HL-60 (cell line): ENCODE results near the gene JDP2.

Experiments
- GABPA ChIP-seq: IDR thresholded peaks from 2 replicates; pipeline ENCODE4 v1.6.1; 2012; ENCODE audit warnings: low read depth
- POLR2AphosphoS5 ChIP-seq: IDR thresholded peaks from 2 replicates; pipeline ENCODE4 v1.6.1; 2012; ENCODE audit warnings: low read depth
- TF ChIP-seq, protein P1 (sequence below): IDR thresholded peaks from one replicate; pipeline ENCODE4 v1.5.1; 2011; ENCODE audit warnings: low read length, control low read depth, inconsistent platforms; ENCODE audit not compliant: insufficient read depth
- TF ChIP-seq, protein P2 (sequence below): IDR thresholded peaks from 2 replicates; pipeline ENCODE4 v1.6.1; 2012; ENCODE audit warnings: low read depth; ENCODE audit not compliant: insufficient replicate concordance

DNA sequence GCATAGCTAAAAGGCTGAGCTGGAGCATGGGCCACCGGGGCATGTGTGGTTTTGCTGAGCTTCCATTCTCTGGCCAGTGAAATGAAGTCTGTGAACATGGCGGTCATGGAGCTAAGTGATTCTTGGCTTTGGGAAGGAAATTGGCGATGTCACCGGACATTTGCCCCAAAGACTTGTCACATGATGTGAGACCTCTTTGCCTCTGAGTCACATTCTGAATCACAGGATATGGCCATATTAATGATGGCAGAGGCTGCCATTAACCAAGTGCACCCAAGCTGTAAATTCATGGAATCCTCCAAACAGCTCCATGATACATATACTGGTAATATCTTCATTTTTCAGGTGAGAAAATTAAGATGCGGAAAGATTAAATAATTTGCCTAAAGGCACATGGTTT is 67.1 kb downstream of the JDP2 start:
- TF ChIP-seq, protein P1, sequence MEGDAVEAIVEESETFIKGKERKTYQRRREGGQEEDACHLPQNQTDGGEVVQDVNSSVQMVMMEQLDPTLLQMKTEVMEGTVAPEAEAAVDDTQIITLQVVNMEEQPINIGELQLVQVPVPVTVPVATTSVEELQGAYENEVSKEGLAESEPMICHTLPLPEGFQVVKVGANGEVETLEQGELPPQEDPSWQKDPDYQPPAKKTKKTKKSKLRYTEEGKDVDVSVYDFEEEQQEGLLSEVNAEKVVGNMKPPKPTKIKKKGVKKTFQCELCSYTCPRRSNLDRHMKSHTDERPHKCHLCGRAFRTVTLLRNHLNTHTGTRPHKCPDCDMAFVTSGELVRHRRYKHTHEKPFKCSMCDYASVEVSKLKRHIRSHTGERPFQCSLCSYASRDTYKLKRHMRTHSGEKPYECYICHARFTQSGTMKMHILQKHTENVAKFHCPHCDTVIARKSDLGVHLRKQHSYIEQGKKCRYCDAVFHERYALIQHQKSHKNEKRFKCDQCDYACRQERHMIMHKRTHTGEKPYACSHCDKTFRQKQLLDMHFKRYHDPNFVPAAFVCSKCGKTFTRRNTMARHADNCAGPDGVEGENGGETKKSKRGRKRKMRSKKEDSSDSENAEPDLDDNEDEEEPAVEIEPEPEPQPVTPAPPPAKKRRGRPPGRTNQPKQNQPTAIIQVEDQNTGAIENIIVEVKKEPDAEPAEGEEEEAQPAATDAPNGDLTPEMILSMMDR: no peak
- TF ChIP-seq POLR2AphosphoS5 (no peak), GABPA (no peak)
- TF ChIP-seq, protein P2, sequence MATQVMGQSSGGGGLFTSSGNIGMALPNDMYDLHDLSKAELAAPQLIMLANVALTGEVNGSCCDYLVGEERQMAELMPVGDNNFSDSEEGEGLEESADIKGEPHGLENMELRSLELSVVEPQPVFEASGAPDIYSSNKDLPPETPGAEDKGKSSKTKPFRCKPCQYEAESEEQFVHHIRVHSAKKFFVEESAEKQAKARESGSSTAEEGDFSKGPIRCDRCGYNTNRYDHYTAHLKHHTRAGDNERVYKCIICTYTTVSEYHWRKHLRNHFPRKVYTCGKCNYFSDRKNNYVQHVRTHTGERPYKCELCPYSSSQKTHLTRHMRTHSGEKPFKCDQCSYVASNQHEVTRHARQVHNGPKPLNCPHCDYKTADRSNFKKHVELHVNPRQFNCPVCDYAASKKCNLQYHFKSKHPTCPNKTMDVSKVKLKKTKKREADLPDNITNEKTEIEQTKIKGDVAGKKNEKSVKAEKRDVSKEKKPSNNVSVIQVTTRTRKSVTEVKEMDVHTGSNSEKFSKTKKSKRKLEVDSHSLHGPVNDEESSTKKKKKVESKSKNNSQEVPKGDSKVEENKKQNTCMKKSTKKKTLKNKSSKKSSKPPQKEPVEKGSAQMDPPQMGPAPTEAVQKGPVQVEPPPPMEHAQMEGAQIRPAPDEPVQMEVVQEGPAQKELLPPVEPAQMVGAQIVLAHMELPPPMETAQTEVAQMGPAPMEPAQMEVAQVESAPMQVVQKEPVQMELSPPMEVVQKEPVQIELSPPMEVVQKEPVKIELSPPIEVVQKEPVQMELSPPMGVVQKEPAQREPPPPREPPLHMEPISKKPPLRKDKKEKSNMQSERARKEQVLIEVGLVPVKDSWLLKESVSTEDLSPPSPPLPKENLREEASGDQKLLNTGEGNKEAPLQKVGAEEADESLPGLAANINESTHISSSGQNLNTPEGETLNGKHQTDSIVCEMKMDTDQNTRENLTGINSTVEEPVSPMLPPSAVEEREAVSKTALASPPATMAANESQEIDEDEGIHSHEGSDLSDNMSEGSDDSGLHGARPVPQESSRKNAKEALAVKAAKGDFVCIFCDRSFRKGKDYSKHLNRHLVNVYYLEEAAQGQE: no peak
